AG10803 (cell line): ENCODE results near the gene N4BP3.
"Not testable (repeated sequence)": the region's sequence is repeated elsewhere in the genome, so short reads cannot be mapped to it uniquely, and the experiment has no call there.

Experiments used
- DNase-seq: peaks from one replicate; pipeline ENCODE4 v3.0.0; 2010; ENCODE audit warnings: low read depth
- H3K4me3 ChIP-seq: 2 replicates; pipeline ENCODE4 v1.5.1; 2011; ENCODE audit warnings: mild to moderate bottlenecking, low read length, control low read depth
- CTCF ChIP-seq: conservative IDR thresholded peaks from 2 replicates; pipeline ENCODE4 v1.5.1; 2011; ENCODE audit warnings: mild to moderate bottlenecking, low read length, control low read depth, inconsistent platforms

N4BP3 gene

GRCh38 chr5:178123094-178123965, 10.0 kb downstream of the N4BP3 start:
- H3K4me3 ChIP-seq = no peak overlapping the region
- no peak for TF ChIP-seq CTCF
- no peak for DNase-seq

GRCh38 chr5:178123966-178124925, 10.9 kb downstream of the N4BP3 start:
- no peak for DNase-seq
- no peak overlapping the region for H3K4me3 ChIP-seq
- TF ChIP-seq CTCF = no peak

GRCh38 chr5:178125253-178125906, 12.0 kb downstream of the N4BP3 start:
- H3K4me3 ChIP-seq = no peak overlapping the region
- DNase-seq = no peak
- no peak for TF ChIP-seq CTCF

- DNase-seq = no peak
- no peak overlapping the region for H3K4me3 ChIP-seq
- TF ChIP-seq CTCF = no peak
Observed at GRCh38 chr5:178126556-178126955, 13.2 kb downstream of the N4BP3 start.

GRCh38 chr5:178127300-178128009, 14.1 kb downstream of the N4BP3 start:
- DNase-seq = peak; percentile 5
- H3K4me3 ChIP-seq = not testable (repeated sequence)

- DNase-seq = no peak
- TF ChIP-seq CTCF = no peak
- H3K4me3 ChIP-seq = no peak overlapping the region
Observed at GRCh38 chr5:178129296-178129695, 16.0 kb downstream of the N4BP3 start.

GRCh38 chr5:178130234-178130575, 16.9 kb downstream of the N4BP3 start:
- peak overlapping the region; percentile 63 for H3K4me3 ChIP-seq
- peak; percentile 15 for DNase-seq
